GM18526 (cell line): ENCODE measurements around the gene CCNB1IP1.
A peak's percentile ranks its signal among the peaks of the same experiment; 100 is the strongest.

ENCODE experiments used
- POLR2A ChIP-seq: IDR thresholded peaks from 3 replicates; pipeline ENCODE4 v1.6.1; 2011; ENCODE audit not compliant: insufficient read length; ENCODE audit errors: extremely low read depth

CCNB1IP1 gene

DNA sequence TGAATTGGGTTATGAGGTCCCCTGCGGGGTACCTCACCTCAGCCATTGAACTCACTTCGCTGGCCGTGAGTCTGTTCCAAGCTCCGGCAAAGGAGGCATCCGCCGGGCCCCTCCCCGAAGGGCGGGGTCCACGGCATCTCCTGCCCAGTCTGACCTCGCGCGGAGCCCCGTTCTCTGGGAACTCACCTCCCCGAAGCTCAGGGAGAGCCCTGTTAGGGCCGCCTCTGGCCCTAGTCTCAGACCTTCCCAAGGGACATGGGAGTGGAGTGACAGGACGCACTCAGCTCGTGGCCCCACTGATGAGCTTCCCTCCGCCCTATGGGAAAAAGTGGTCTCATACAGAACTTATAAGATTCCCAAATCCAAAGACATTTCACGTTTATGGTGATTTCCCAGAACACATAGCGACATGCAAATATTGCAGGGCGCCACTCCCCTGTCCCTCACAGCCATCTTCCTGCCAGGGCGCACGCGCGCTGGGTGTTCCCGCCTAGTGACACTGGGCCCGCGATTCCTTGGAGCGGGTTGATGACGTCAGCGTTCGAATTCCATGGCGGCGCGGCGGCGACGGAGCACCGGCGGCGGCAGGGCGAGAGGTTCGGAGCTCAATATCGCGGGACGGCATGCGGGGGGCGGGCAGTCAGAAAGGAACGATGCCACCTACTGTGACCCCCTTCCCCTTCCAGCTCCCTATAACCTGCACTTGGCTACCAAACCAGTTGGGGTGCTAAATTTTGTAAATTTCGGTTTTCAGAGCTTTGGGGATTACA, 10.2 kb upstream of the CCNB1IP1 start, which contains the start of gene PARP2:
PARP2 (plus strand) TSS at position 544 of the 770 bp plus-strand sequence; CDS start at position 551, 7 bp downstream.
- TF ChIP-seq POLR2A = peak; percentile 99

DNA sequence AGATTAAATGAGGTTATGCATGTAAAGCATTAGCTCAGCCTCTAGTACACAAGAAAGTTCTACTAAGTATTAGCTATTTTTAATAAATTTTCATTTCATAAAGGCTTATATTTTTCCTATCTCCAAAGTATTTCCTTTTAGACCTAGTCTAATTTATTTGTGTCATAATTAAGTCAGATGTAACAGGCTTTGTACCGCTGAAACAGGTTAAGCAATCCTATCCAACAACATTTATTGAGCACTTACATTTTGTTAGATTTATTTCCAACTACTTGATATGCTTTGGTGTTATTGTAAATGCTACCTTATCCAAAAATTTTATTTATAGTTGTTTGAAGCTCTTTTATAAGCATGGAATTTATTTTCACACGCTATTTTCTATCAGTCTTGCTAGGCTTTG, 8.6 kb upstream of the CCNB1IP1 start:
- no peak for TF ChIP-seq POLR2A

DNA sequence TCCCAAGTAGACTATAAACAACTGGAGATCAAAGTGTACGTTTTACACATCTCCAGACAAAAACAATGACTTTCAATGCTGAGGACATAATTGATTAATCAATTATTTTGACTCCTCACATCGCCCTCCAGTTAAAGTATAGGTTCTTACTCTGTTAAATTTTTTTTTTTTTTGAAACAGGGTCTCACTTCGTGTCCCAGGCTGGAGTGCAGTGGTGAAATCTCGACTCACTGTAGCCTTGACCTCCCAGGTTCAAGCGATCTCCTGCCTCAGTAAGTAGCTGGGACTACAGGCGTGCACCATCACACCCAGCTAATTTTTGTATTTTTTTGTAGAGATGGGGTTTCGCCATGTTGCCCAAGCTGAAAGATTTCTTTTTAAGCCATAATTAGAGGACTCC, 938 bp upstream of the CCNB1IP1 start:
- TF ChIP-seq POLR2A = no peak

DNA sequence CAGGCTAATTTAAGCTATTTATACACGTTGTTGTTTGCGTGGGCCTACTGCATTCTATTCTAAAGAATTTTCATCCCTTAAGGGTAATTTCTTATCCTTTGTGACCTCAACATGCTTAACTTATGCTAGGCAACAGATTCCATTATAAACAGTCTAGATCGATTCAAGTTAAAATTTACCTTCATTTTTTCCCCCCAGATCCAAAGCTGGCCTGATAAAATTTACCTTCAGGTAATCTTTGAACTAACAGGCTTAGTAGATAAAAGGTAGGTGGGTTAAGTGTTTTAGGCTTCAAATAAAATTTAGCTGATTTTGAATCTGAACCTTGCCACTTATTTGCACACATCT, 389 bp upstream of the CCNB1IP1 start:
- no peak for TF ChIP-seq POLR2A

DNA sequence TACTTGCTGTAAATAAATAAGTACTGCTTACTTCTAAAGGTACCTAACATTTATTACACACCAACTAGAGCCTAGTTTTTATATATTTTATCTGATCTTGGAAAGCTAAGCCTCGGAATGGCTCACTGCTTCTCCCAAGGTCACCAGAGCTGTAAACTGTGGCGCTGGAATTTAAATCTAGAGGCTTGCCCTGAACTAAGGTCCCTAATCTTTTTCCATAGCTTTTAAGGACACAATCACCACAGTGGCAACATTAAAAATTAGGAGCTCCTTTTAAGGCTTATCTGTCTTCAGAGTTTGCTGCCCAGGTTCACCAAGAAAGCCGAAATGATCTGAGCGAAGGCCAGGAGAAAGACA, 670 bp downstream of the CCNB1IP1 start:
- no peak for TF ChIP-seq POLR2A

DNA sequence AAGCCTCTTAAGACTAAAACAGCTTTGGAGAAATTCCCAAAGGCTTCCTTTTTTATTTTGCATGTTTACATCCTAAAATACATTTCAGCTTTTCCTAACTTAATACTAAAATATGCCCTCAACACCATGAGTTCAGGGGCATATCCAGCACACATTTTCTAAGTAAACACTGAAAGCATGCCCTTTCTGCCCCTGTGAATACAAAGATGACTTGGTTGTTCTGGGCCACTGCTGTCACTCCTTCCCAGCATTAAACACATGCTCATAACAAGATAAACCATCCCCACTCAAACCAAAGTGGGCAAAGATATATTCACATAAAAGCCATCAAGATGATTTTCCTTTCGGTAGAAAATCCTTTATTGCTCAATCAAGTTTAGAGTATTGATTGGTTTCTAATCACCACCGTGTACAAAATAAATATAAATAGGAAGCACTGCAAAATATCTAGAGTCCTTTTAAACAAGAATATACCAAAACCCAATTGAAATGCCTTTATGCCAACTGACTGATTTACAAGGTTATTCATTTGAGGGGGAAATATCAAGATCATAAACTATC, 1.9 kb downstream of the CCNB1IP1 start:
- TF ChIP-seq POLR2A = no peak

DNA sequence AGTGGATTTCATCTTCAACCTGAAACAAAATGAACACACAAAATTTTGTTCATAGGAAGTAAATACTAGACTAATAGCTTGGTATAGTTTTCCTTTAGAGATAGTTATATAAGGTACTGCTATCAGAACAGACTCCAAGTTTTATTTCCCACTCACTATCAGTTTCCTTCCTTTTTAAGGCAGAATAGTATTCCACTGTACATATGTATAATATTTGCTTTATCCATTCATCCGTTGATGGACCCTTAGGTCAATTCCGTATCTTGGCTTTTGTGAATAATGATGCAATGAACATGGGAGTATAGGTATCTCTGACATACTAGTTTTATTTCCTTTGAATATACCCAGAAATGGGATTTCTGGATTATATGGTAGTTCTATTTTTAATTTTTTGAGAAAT, 3.7 kb downstream of the CCNB1IP1 start:
- TF ChIP-seq POLR2A = no peak

DNA sequence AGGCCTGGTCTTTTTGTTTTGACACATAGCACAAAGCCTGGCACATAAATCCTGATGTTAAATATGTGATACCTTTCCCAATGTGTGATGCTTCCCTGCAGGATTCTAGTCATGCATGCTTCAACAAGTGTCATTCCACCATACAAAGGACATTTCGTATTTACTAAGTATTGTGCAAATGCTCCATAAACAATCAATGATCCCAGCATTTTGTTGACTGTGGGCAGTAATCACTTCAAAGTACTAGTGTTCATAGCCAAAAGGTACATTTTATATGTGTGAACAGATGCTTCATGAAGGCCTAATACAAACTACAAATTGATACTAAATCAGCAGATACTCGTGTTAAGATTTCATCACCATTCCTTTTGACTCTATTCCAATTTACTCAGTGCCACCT, 4.4 kb downstream of the CCNB1IP1 start:
- TF ChIP-seq POLR2A = no peak

DNA sequence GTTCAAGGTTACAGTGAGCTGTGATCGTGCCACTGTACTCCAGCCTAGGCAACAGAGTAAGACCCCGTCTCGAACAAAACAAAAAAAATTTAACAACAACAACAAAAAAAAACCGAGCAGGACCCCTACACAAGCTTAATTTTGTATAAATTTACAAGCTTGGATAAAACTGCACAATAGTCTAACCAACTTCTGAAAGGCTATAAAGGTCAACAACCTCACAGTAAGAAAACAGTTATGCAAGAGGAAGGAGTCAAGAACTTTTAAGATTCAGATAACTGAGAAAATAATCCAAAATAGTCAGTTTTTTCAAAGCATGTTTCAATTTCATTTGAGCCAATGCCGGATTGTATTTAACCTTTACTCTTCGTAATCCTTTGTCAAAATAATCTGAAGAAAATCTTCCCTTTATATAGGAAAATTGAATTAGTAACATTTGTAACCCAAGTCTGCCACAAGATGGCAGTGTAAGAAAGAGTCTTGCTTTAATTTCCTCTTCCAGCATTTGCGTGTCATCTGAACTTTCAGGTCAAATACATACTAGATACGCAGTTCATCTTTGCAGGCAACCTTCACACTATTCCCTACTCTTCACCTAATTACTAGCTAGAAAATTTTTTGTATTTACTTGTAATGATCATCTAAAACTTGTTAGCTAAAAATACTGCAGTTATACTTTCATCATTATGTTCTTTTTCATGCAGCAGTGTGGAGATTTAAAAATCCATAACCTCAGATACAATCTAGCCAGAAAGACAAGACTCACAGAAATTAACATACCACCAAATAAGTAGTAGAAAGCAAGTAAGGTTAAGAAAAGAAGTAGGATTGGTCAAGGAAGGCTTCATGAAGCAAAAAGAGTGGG, 5.8 kb downstream of the CCNB1IP1 start:
- no peak for TF ChIP-seq POLR2A

DNA sequence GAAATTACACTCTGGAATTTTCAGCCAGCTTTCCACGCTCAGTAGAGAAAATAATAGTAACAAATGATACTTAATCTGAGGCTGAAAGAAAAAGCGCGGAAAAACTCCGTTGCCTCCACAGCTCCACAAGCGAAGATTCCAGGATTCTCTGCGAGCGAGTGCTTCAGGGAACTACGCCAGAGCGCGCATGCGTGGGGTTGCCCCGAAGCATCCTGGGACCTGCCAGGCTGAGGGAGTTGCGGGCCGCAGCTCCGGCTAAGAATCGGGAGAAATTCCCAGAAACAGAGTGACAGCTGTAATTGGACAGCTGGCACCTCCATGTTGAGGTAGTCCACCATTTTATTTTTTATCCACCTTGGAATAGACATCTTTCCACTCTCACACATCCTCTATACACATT, 15.4 kb downstream of the CCNB1IP1 start:
- no peak for TF ChIP-seq POLR2A

DNA sequence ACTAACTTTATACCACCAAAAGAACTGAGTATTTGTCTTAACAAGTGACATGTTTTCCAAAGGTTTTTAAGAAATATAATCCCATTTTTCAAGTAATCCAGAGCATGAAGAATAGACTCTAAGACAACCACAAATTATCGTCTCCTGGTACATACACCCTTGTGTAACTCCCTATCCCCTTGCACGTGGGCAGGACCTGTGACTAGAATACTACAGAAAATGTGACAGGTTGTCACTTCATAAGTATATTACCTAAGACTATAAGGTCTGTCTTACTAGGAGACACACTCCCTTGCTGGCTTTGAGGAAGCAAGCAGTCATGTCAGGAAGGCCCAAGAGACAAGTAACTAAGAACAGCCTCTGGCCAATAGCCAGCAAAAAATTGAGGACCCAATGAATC, 19.1 kb downstream of the CCNB1IP1 start:
- no peak for TF ChIP-seq POLR2A

DNA sequence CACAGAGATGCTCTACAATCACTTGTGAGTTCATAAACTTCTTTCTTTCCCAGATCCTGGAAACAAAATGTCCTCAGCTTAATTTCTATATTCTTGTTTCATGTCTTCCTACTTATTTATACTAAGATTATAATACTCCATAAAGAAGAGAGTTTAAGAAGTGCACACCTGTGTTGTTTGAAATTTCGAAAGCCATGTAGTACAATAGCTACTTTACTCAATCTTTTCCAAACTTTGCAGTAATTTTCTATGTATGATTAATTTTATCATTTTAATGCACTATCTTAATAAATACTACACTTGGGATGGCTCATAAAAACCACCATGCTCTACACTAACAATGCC, 27.0 kb downstream of the CCNB1IP1 start:
- no peak for TF ChIP-seq POLR2A

DNA sequence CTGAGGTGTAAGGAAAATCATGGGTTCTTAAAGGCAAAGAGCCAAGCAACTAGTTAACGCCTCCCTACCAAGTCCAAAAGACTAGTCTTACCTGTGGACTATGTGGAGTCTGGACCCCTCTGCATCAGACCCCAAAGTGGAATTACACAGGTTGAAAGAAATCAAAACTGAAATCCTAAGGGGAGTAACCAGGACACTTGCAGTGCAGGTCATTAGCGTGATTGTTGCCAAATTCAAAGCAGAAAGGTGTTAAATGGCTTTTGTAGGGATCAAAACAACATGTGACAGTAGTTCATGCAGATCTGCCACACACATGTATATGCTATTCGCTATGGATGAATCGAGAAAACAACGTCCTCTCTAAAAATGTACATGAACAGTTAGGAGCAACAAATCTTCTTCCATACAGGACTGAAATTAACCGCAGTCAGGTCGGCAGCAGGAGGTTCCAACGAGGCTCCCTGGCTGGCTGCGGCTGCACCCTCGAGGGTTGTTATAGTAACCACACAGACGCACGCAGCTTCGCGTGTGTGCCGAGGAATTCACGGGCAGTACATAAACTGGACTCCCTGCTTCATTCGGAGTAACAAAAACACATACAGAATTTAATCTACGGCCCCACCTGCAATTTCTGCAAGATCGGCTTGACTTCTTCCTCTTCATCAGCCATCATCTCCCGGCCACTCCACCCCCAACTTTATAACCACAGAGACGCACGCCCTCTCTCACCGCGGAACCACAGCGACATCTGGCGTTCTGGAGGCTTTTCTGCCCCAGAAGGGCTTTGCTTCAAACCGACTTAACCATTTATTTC, 27.6 kb downstream of the CCNB1IP1 start, which contains the start of gene TTC5:
TTC5 (minus strand) TSS at position 687 of the 814 bp plus-strand sequence; CDS start at position 673, 14 bp downstream.
- TF ChIP-seq POLR2A = no peak

DNA sequence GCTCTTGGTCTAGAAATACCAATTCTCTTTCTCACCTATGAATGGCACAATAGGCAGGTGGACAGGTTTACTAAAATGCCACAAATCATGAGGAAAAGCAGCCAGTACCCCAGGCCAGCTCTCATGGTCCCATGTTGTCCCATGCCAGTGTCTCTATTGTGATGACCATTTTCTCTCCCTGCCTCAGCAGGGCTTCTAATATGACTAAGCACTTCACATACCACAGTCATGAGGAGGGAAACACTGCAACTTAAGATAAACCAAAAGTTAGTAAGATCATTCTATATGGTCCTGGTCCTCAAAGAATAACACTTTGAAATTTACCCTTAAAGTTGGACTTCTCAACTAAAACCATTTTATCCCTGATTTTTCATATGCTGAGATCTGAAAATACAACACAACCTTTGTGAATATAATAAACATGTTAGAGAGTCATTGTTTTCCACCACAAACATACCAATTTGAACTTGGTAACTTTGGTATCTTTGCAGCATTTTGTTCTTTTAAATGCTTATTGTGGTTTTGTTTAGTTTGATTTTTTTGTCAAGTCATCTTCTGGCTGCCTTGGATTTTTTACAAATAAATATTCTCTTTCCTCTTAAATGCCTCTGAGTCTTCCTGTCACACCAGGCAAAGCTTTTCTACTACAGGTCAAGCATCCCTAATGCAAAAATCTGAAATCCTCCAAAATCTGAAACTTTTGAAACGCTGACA, 30.9 kb downstream of the CCNB1IP1 start:
- no peak for TF ChIP-seq POLR2A

DNA sequence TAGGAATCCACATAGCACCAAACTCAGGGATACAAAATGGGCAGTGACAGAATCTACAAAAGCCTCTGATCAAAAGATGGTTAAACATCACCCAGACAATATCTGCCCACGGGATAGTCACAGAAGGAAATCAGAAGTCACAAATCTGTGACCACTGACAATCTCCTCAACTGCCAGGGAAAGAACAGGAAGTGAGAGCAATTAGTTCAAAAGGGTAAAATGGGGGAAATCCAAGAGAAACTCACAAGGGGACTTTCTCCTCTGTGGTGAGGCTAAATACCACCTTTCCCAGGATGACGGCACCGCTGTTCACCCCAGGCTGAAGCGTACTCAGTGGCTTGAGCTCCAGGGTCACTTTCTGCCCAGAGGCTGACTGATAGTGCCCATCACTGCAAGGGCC, 38.0 kb downstream of the CCNB1IP1 start:
- TF ChIP-seq POLR2A = no peak

DNA sequence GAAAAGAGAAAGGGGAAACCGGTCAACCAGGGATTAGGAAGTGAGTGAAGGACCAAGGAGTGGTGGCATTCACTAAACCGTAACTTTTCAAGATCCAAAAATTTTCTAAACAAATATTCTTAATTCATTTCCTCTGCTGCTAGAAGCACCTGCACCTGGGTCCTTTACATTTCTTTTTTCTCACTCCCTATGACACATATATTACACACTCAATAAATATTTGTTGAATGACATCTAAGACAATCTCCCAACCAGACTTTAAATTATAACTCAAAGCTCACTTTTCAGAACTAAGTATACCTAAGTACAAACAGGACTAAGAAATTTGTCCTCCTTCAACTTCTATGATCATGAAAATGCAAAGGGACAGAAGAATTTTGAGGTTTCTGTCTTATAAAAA, 38.4 kb downstream of the CCNB1IP1 start:
- TF ChIP-seq POLR2A = no peak
